PC-3 (cell line): ENCODE data around the gene PAX2.

Experiments
- EZH2 ChIP-seq: fragments of 300-600 bp; sonication (generic); IDR thresholded peaks from one replicate; pipeline ENCODE4 v1.6.1; 2017; ENCODE audit warnings: antibody characterized with exemption, mild to moderate bottlenecking, low read length; ENCODE audit not compliant: unreplicated experiment
- TF ChIP-seq, protein P1 (sequence below): fragments of 300-600 bp; sonication (generic); conservative IDR thresholded peaks from 2 replicates; pipeline ENCODE4 v1.5.1; 2017; ENCODE audit warnings: antibody characterized with exemption, low read depth, mild to moderate bottlenecking, low read length

DNA sequence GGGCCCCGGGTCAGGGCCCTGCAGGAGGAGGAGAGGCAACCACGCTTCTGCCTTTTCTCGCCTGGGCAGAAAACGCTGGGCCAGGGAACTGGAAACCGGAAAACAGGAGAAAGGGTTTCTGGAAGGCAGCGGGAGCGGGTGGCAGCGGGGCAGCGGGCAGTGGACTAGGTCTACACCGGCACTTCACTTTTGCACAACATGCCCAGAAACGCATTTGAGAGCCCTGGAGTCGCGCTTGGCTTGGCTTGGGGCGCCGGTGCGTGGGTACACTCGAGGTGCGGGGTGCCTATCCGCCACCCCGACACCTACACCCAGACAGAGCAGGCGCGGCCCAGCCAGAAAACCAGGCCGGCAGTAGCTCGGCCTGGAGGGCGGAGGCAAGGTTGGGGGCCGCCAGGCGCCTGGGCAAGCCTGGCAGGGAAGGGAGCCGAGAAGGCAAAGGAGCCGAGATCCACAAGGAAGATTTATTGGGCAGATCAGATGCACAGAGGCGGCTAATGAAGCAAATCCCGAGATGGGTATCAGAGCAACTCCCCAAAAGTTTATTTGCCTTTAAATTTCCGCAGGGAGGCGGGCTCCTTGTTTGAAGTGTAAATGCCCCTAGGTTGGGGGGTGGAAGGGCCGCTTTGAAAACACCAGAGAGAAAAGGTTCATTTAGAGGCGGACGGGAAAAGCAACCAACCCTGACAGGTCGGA lies 3.2 kb upstream of the PAX2 start:
- TF ChIP-seq, protein P1, sequence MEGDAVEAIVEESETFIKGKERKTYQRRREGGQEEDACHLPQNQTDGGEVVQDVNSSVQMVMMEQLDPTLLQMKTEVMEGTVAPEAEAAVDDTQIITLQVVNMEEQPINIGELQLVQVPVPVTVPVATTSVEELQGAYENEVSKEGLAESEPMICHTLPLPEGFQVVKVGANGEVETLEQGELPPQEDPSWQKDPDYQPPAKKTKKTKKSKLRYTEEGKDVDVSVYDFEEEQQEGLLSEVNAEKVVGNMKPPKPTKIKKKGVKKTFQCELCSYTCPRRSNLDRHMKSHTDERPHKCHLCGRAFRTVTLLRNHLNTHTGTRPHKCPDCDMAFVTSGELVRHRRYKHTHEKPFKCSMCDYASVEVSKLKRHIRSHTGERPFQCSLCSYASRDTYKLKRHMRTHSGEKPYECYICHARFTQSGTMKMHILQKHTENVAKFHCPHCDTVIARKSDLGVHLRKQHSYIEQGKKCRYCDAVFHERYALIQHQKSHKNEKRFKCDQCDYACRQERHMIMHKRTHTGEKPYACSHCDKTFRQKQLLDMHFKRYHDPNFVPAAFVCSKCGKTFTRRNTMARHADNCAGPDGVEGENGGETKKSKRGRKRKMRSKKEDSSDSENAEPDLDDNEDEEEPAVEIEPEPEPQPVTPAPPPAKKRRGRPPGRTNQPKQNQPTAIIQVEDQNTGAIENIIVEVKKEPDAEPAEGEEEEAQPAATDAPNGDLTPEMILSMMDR = no peak
- peak; percentile 41 for TF ChIP-seq EZH2
